ENCODE data around the gene NOP14.
"Not testable (repeated sequence)": the region's sequence is repeated elsewhere in the genome, so short reads cannot be mapped to it uniquely, and the experiment has no call there.

Gene NOP14

GRCh38 chr4:2922453-2923101, 40.6 kb downstream of the NOP14 start:
- H3K27ac ChIP-seq (ENCODE audit: low read depth, low read length); H3K9ac ChIP-seq (ENCODE audit: low read length): not testable (repeated sequence)
- peaks cover 26% of the 10 kb centered on the region for H3K36me3 ChIP-seq (ENCODE audit: control insufficient read depth, insufficient read depth, low read length)

GRCh38 chr4:2918714-2919113, 44.5 kb downstream of the NOP14 start:
- not testable (repeated sequence) for H3K9ac ChIP-seq (ENCODE audit: low read length); H3K4me3 ChIP-seq (ENCODE audit: low read length); H3K27ac ChIP-seq (ENCODE audit: low read depth, low read length); H3K4me1 ChIP-seq (ENCODE audit: control insufficient read depth, insufficient read depth, low read length); H3K27me3 ChIP-seq (ENCODE audit: control insufficient read depth, insufficient read depth, low read length)
- peaks cover 26% of the 10 kb centered on the region for H3K36me3 ChIP-seq (ENCODE audit: control insufficient read depth, insufficient read depth, low read length)

More at GRCh38 chr4:2922453-2923101, 40.6 kb downstream of the NOP14 start:
- not testable (repeated sequence) for H3K4me1 ChIP-seq (ENCODE audit: control insufficient read depth, insufficient read depth, low read length); H3K4me3 ChIP-seq (ENCODE audit: low read length); H3K27me3 ChIP-seq (ENCODE audit: control insufficient read depth, insufficient read depth, low read length)

- peaks cover 25% of the 10 kb centered on the region for H3K36me3 ChIP-seq (ENCODE audit: control insufficient read depth, insufficient read depth, low read length)
- not testable (repeated sequence) for H3K4me1 ChIP-seq (ENCODE audit: control insufficient read depth, insufficient read depth, low read length); H3K27me3 ChIP-seq (ENCODE audit: control insufficient read depth, insufficient read depth, low read length); H3K9ac ChIP-seq (ENCODE audit: low read length); H3K27ac ChIP-seq (ENCODE audit: low read depth, low read length); H3K4me3 ChIP-seq (ENCODE audit: low read length)
Measured at GRCh38 chr4:2918300-2918699, 44.9 kb downstream of the NOP14 start.

GRCh38 chr4:2916696-2917095, 46.5 kb downstream of the NOP14 start:
- not testable (repeated sequence) for H3K27ac ChIP-seq (ENCODE audit: low read depth, low read length); H3K4me3 ChIP-seq (ENCODE audit: low read length); H3K9ac ChIP-seq (ENCODE audit: low read length); H3K4me1 ChIP-seq (ENCODE audit: control insufficient read depth, insufficient read depth, low read length); H3K27me3 ChIP-seq (ENCODE audit: control insufficient read depth, insufficient read depth, low read length)
- H3K36me3 ChIP-seq (ENCODE audit: control insufficient read depth, insufficient read depth, low read length) = peaks cover 24% of the 10 kb centered on the region

GRCh38 chr4:2915789-2916188, 47.4 kb downstream of the NOP14 start:
- Histone ChIP-seq H3K27ac (ENCODE audit: low read depth, low read length) (no peak overlapping the region), H3K4me3 (ENCODE audit: low read length) (no peak overlapping the region), H3K9ac (ENCODE audit: low read length) (no peak overlapping the region), H3K36me3 (ENCODE audit: control insufficient read depth, insufficient read depth, low read length) (peaks cover 28% of the 10 kb centered on the region), H3K4me1 (ENCODE audit: control insufficient read depth, insufficient read depth, low read length) (no peaks in the 10 kb centered on the region), H3K27me3 (ENCODE audit: control insufficient read depth, insufficient read depth, low read length) (no peaks in the 10 kb centered on the region)

GRCh38 chr4:2914256-2915126, 48.7 kb downstream of the NOP14 start:
- Histone ChIP-seq H3K27me3 (ENCODE audit: control insufficient read depth, insufficient read depth, low read length) (no peaks in the 10 kb centered on the region), H3K36me3 (ENCODE audit: control insufficient read depth, insufficient read depth, low read length) (peaks cover 39% of the 10 kb centered on the region), H3K9ac (ENCODE audit: low read length) (no peak overlapping the region), H3K27ac (ENCODE audit: low read depth, low read length) (no peak overlapping the region), H3K4me1 (ENCODE audit: control insufficient read depth, insufficient read depth, low read length) (no peaks in the 10 kb centered on the region), H3K4me3 (ENCODE audit: low read length) (no peak overlapping the region)

- Histone ChIP-seq H3K9ac (ENCODE audit: low read length) (no peak overlapping the region), H3K27ac (ENCODE audit: low read depth, low read length) (no peak overlapping the region), H3K36me3 (ENCODE audit: control insufficient read depth, insufficient read depth, low read length) (peaks cover 52% of the 10 kb centered on the region), H3K4me3 (ENCODE audit: low read length) (no peak overlapping the region), H3K4me1 (ENCODE audit: control insufficient read depth, insufficient read depth, low read length) (no peaks in the 10 kb centered on the region), H3K27me3 (ENCODE audit: control insufficient read depth, insufficient read depth, low read length) (no peaks in the 10 kb centered on the region)
Measured at GRCh38 chr4:2913168-2913567, 50.0 kb downstream of the NOP14 start.

GRCh38 chr4:2911868-2912267, 51.3 kb downstream of the NOP14 start:
- H3K27me3 ChIP-seq (ENCODE audit: control insufficient read depth, insufficient read depth, low read length) = no peaks in the 10 kb centered on the region
- H3K4me1 ChIP-seq (ENCODE audit: control insufficient read depth, insufficient read depth, low read length) = no peaks in the 10 kb centered on the region
- H3K9ac ChIP-seq (ENCODE audit: low read length) = no peak overlapping the region
- no peak overlapping the region for H3K4me3 ChIP-seq (ENCODE audit: low read length)
- H3K27ac ChIP-seq (ENCODE audit: low read depth, low read length) = no peak overlapping the region
- H3K36me3 ChIP-seq (ENCODE audit: control insufficient read depth, insufficient read depth, low read length) = peaks cover 64% of the 10 kb centered on the region

- peaks cover 66% of the 10 kb centered on the region for H3K36me3 ChIP-seq (ENCODE audit: control insufficient read depth, insufficient read depth, low read length)
- no peak overlapping the region for H3K9ac ChIP-seq (ENCODE audit: low read length)
- H3K27me3 ChIP-seq (ENCODE audit: control insufficient read depth, insufficient read depth, low read length) = no peaks in the 10 kb centered on the region
- no peak overlapping the region for H3K4me3 ChIP-seq (ENCODE audit: low read length)
- H3K27ac ChIP-seq (ENCODE audit: low read depth, low read length) = no peak overlapping the region
- H3K4me1 ChIP-seq (ENCODE audit: control insufficient read depth, insufficient read depth, low read length) = no peaks in the 10 kb centered on the region
Measured at GRCh38 chr4:2910409-2910808, 52.8 kb downstream of the NOP14 start.

GRCh38 chr4:2909583-2909982, 53.6 kb downstream of the NOP14 start:
- no peak overlapping the region for H3K4me3 ChIP-seq (ENCODE audit: low read length)
- no peak overlapping the region for H3K27ac ChIP-seq (ENCODE audit: low read depth, low read length)
- H3K27me3 ChIP-seq (ENCODE audit: control insufficient read depth, insufficient read depth, low read length) = no peaks in the 10 kb centered on the region
- H3K9ac ChIP-seq (ENCODE audit: low read length) = no peak overlapping the region
- no peaks in the 10 kb centered on the region for H3K4me1 ChIP-seq (ENCODE audit: control insufficient read depth, insufficient read depth, low read length)
- peaks cover 65% of the 10 kb centered on the region for H3K36me3 ChIP-seq (ENCODE audit: control insufficient read depth, insufficient read depth, low read length)

- H3K4me3 ChIP-seq (ENCODE audit: low read length) = no peak overlapping the region
- H3K36me3 ChIP-seq (ENCODE audit: control insufficient read depth, insufficient read depth, low read length) = peaks cover 66% of the 10 kb centered on the region
- no peak overlapping the region for H3K9ac ChIP-seq (ENCODE audit: low read length)
- no peaks in the 10 kb centered on the region for H3K27me3 ChIP-seq (ENCODE audit: control insufficient read depth, insufficient read depth, low read length)
- H3K27ac ChIP-seq (ENCODE audit: low read depth, low read length) = no peak overlapping the region
- H3K4me1 ChIP-seq (ENCODE audit: control insufficient read depth, insufficient read depth, low read length) = no peaks in the 10 kb centered on the region
Measured at GRCh38 chr4:2908686-2909085, 54.5 kb downstream of the NOP14 start.

GRCh38 chr4:2907706-2908293, 55.4 kb downstream of the NOP14 start:
- Histone ChIP-seq H3K4me1 (ENCODE audit: control insufficient read depth, insufficient read depth, low read length) (no peaks in the 10 kb centered on the region), H3K36me3 (ENCODE audit: control insufficient read depth, insufficient read depth, low read length) (peaks cover 61% of the 10 kb centered on the region), H3K4me3 (ENCODE audit: low read length) (no peak overlapping the region), H3K9ac (ENCODE audit: low read length) (no peak overlapping the region), H3K27ac (ENCODE audit: low read depth, low read length) (no peak overlapping the region), H3K27me3 (ENCODE audit: control insufficient read depth, insufficient read depth, low read length) (no peaks in the 10 kb centered on the region)

All from rectal smooth muscle tissue (tissue), 1 donor.